Measurements from ENCODE around the gene ZNF20. TPM values are rescaled to one million over a fixed set of nuclear protein-coding genes. Genes with fewer than 3 reads are reported as not detected.

ZNF20 gene
- total RNA-seq = 1 to 10 TPM; 1.0 to 2.5 (median 1.2) TPM

GRCh38 chr19:12139885-12140544 is at the start of gene ZNF20:
Gene ZNF20, minus strand, starts transcription at chr19:12140350. Its CDS starts 168 bp downstream, at chr19:12140182.
- Mint-ChIP-seq H3K9me3 (no peaks in the 10 kb centered on the region), H3K4me1 (ENCODE audit: low read depth) (peaks cover 34% of the 10 kb centered on the region), H3K4me3 (peak within 1 kb of the TSS; percentile 92), H3K27me3 (ENCODE audit: low read depth) (no peaks in the 10 kb centered on the region), H3K36me3 (ENCODE audit: insufficient read depth) (peaks cover 14% of the 10 kb centered on the region)
- ATAC-seq (peak; percentile 96 to 97), DNase-seq (peak; percentile 87)

- ATAC-seq (no peak), DNase-seq (no peak)
- no peak overlapping the region for H3K4me3 Mint-ChIP-seq
- H3K27me3 Mint-ChIP-seq (ENCODE audit: low read depth) = no peaks in the 10 kb centered on the region
- H3K9me3 Mint-ChIP-seq = peaks cover 50% of the 10 kb centered on the region
- H3K4me1 Mint-ChIP-seq (ENCODE audit: low read depth) = peaks cover 3% of the 10 kb centered on the region
- H3K36me3 Mint-ChIP-seq (ENCODE audit: insufficient read depth) = peaks cover 76% of the 10 kb centered on the region
Observed at GRCh38 chr19:12187625-12188024, 47.5 kb upstream of the ZNF20 start.

DNA sequence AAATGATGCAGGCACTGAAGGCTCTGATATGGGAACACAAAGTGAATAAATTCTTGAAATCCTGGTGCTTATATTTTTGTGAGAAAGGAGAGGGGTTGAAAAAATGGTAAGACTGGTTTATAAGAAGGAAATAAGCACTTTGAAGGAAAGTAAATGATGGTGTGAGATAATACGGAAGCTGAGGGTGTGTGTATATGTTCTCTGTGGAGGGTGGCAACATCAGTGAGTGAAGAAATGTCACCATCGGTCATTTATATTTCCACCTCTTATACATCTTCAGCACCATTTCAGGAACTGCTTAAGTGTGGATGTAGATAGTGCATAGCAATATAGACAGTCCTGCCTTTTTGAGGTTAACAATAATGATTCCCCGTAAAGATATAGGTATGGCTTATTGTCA is 40.2 kb upstream of the ZNF20 start:
- ATAC-seq = no peak
- no peak for DNase-seq
- Mint-ChIP-seq H3K36me3 (ENCODE audit: insufficient read depth) (peaks cover 64% of the 10 kb centered on the region), H3K9me3 (peaks cover 19% of the 10 kb centered on the region), H3K27me3 (ENCODE audit: low read depth) (no peaks in the 10 kb centered on the region), H3K4me1 (ENCODE audit: low read depth) (peaks cover 19% of the 10 kb centered on the region), H3K4me3 (no peak overlapping the region)

GRCh38 chr19:12166626-12167025 is 26.5 kb upstream of the ZNF20 start:
- DNase-seq (no peak), ATAC-seq (no peak)
- Mint-ChIP-seq H3K36me3 (ENCODE audit: insufficient read depth) (peaks cover 24% of the 10 kb centered on the region), H3K4me1 (ENCODE audit: low read depth) (peaks cover 47% of the 10 kb centered on the region), H3K9me3 (no peaks in the 10 kb centered on the region), H3K4me3 (no peak overlapping the region), H3K27me3 (ENCODE audit: low read depth) (no peaks in the 10 kb centered on the region)

DNA sequence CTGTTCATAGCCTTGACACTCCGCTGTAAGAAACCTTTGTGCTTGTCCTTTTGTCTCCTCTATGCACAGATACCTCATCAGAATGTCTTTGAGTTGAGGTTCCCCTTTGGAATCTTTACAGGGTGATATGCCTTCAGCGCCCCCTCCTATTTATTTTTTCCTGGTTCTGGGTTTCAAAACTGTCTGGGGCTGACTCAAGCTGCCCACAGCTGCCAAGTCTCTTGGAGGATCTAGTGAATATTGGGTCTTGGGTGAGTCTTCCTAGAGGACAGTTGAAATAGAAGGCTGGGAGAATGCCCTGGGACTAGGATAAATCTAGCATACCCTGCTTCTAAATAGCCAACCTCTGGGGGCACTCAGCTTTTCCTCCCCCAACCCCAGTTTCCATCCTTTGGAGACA is 23.7 kb upstream of the ZNF20 start:
- Mint-ChIP-seq H3K4me3 (peak overlapping the region; percentile 94), H3K36me3 (ENCODE audit: insufficient read depth) (peaks cover 12% of the 10 kb centered on the region), H3K9me3 (no peaks in the 10 kb centered on the region), H3K27me3 (ENCODE audit: low read depth) (no peaks in the 10 kb centered on the region), H3K4me1 (ENCODE audit: low read depth) (peaks cover 42% of the 10 kb centered on the region)
- no peak for DNase-seq
- ATAC-seq = no peak

- DNase-seq (peak; percentile 89), ATAC-seq (peak; percentile 100)
- no peaks in the 10 kb centered on the region for H3K27me3 Mint-ChIP-seq (ENCODE audit: low read depth)
- H3K36me3 Mint-ChIP-seq (ENCODE audit: insufficient read depth) = peaks cover 12% of the 10 kb centered on the region
- peaks cover 42% of the 10 kb centered on the region for H3K4me1 Mint-ChIP-seq (ENCODE audit: low read depth)
- H3K4me3 Mint-ChIP-seq = peak within 1 kb of the TSS; percentile 94
- no peaks in the 10 kb centered on the region for H3K9me3 Mint-ChIP-seq
Observed at GRCh38 chr19:12162882-12163806, 23.0 kb upstream of the ZNF20 start, which contains the start of gene ZNF136. Gene ZNF136, plus strand, starts transcription at chr19:12163096. Its CDS starts 108 bp downstream, at chr19:12163204.

- Mint-ChIP-seq H3K4me1 (ENCODE audit: low read depth) (peaks cover 42% of the 10 kb centered on the region), H3K36me3 (ENCODE audit: insufficient read depth) (peaks cover 12% of the 10 kb centered on the region), H3K27me3 (ENCODE audit: low read depth) (no peaks in the 10 kb centered on the region), H3K4me3 (peak overlapping the region; percentile 94), H3K9me3 (no peaks in the 10 kb centered on the region)
- DNase-seq (no peak), ATAC-seq (peak; percentile 3 to 4)
Observed at GRCh38 chr19:12162513-12162881, 22.3 kb upstream of the ZNF20 start.

GRCh38 chr19:12159773-12160414 is 19.7 kb upstream of the ZNF20 start:
- DNase-seq (no peak), ATAC-seq (no peak)
- Mint-ChIP-seq H3K4me3 (no peak overlapping the region), H3K27me3 (ENCODE audit: low read depth) (peaks cover 3% of the 10 kb centered on the region), H3K4me1 (ENCODE audit: low read depth) (peaks cover 29% of the 10 kb centered on the region), H3K36me3 (ENCODE audit: insufficient read depth) (peaks cover under 1% of the 10 kb centered on the region), H3K9me3 (no peaks in the 10 kb centered on the region)

DNA sequence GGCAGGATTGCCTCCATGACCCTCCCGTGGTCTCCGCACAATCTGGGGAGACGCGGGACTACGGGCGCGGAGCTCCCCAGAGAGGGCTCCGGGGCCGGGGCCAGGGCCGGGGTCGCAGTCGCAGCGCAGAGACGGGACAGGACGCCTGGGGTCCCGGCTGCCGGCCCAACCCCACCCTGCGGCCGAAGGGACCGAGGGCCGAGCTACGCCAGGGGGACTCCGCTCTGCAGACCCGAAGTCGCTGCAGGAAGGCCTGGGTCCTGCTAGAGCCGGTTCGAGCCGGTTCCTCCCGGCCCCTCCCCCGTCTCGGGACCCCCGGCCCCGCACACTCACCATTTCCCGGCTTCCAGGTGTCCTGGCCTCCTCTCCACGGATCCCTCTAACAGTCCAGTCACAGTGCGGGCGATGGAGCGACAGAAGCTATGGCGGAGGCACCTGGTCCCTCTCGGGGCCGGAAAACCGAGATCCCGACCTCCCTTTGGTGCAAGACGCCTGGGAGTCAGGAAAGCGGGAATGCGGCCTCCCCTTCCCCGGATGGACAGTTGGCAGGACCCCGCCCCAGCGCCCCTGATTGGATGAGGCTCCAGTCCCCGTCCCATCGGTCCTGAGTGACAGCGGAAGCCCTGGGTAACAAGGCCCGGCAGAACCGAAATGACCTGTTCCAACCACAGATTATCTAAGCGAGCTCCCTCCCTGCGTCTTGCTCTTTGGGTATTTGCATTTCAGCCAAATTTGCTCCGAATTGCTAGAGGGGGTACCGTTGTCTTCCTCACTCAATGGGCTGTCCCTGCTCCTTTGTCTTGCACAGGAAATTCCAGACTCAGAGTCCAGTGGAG is 16.3 kb upstream of the ZNF20 start, which contains the start of gene ZNF625:
Gene ZNF625, minus strand, starts transcription at position 512 of the 836 bp plus-strand sequence. Its CDS starts 176 bp downstream, at position 336.
- ATAC-seq = peak; percentile 87 to 88
- Mint-ChIP-seq H3K27me3 (ENCODE audit: low read depth) (peaks cover 3% of the 10 kb centered on the region), H3K36me3 (ENCODE audit: insufficient read depth) (no peaks in the 10 kb centered on the region), H3K9me3 (no peaks in the 10 kb centered on the region), H3K4me3 (peak within 1 kb of the TSS; percentile 87), H3K4me1 (ENCODE audit: low read depth) (peaks cover 13% of the 10 kb centered on the region)
- DNase-seq = no peak

DNA sequence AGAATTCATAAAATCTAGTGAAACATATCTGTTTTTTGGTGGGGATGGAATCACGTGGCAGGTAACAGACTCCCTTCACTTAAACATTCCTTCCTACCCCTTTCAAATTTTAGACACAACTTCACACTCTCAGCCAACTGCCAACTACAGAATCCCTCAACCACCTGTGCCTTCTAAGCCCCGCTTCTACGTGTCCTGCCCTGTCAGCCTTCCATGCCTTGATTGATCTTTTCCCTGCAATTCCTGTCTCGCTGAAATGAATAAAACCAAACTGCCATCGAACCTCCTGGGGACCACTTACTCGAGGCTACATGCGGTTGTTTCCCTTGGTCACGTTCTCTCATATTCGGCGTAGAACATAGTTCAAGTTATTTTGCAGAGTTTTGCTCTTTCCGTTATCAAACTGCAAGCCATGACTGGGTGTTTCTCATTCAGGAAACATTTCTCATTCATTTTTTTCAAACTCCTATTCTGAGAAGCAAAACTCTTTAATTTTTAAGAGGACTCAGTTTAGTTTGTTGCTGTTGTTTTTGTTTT is 15.2 kb upstream of the ZNF20 start:
- ATAC-seq (no peak), DNase-seq (no peak)
- peak overlapping the region; percentile 87 for H3K4me3 Mint-ChIP-seq
- peaks cover 4% of the 10 kb centered on the region for H3K36me3 Mint-ChIP-seq (ENCODE audit: insufficient read depth)
- H3K4me1 Mint-ChIP-seq (ENCODE audit: low read depth) = peaks cover 13% of the 10 kb centered on the region
- H3K27me3 Mint-ChIP-seq (ENCODE audit: low read depth) = peaks cover 3% of the 10 kb centered on the region
- H3K9me3 Mint-ChIP-seq = no peaks in the 10 kb centered on the region

GRCh38 chr19:12145348-12145747 is 5.2 kb upstream of the ZNF20 start:
- Mint-ChIP-seq H3K9me3 (peaks cover 20% of the 10 kb centered on the region), H3K27me3 (ENCODE audit: low read depth) (no peaks in the 10 kb centered on the region), H3K36me3 (ENCODE audit: insufficient read depth) (peaks cover 25% of the 10 kb centered on the region), H3K4me3 (no peak overlapping the region), H3K4me1 (ENCODE audit: low read depth) (peaks cover 11% of the 10 kb centered on the region)
- DNase-seq (no peak), ATAC-seq (no peak)

GRCh38 chr19:12141405-12141736 is 1.2 kb upstream of the ZNF20 start:
- H3K4me1 Mint-ChIP-seq (ENCODE audit: low read depth) = peaks cover 34% of the 10 kb centered on the region
- peak overlapping the region; percentile 92 for H3K4me3 Mint-ChIP-seq
- DNase-seq (no peak), ATAC-seq (no peak)
- H3K27me3 Mint-ChIP-seq (ENCODE audit: low read depth) = no peaks in the 10 kb centered on the region
- peaks cover 20% of the 10 kb centered on the region for H3K36me3 Mint-ChIP-seq (ENCODE audit: insufficient read depth)
- H3K9me3 Mint-ChIP-seq = peaks cover 13% of the 10 kb centered on the region

- peaks cover 16% of the 10 kb centered on the region for H3K36me3 Mint-ChIP-seq (ENCODE audit: insufficient read depth)
- peaks cover 34% of the 10 kb centered on the region for H3K4me1 Mint-ChIP-seq (ENCODE audit: low read depth)
- peaks cover 7% of the 10 kb centered on the region for H3K9me3 Mint-ChIP-seq
- no peaks in the 10 kb centered on the region for H3K27me3 Mint-ChIP-seq (ENCODE audit: low read depth)
- ATAC-seq (peak; percentile 69 to 74), DNase-seq (peak; percentile 84)
- peak overlapping the region; percentile 92 for H3K4me3 Mint-ChIP-seq
Observed at GRCh38 chr19:12140545-12141404, 625 bp upstream of the ZNF20 start.
